HG03196 (cell line): ENCODE measurements around the gene COL23A1.

ENCODE experiments used
- ATAC-seq: cut with Tn5 transposase; IDR thresholded peaks from one replicate; pipeline ENCODE4 v1.9.1; 2021; ENCODE audit not compliant: unreplicated experiment

Gene COL23A1

GRCh38 chr5:178515776-178516503, 74.3 kb downstream of the COL23A1 start:
- ATAC-seq = no peak

GRCh38 chr5:178514851-178515418, 75.3 kb downstream of the COL23A1 start:
- ATAC-seq = no peak

- ATAC-seq = no peak
These were observed 79.0 kb downstream of the COL23A1 start for GRCh38 chr5:178511172-178511571.

- ATAC-seq = no peak
These were observed 80.6 kb downstream of the COL23A1 start for GRCh38 chr5:178509491-178510057.

- no peak for ATAC-seq
These were observed 82.9 kb downstream of the COL23A1 start for GRCh38 chr5:178507151-178507932.

GRCh38 chr5:178505639-178506407, 84.4 kb downstream of the COL23A1 start:
- no peak for ATAC-seq

- no peak for ATAC-seq
These were observed 85.7 kb downstream of the COL23A1 start for GRCh38 chr5:178504340-178504960.

- ATAC-seq = no peak
These were observed 87.6 kb downstream of the COL23A1 start for GRCh38 chr5:178502401-178503100.

- no peak for ATAC-seq
These were observed 90.8 kb downstream of the COL23A1 start for GRCh38 chr5:178499352-178499751.

- no peak for ATAC-seq
These were observed 93.6 kb downstream of the COL23A1 start for GRCh38 chr5:178496642-178497041.

GRCh38 chr5:178496214-178496613, 94.0 kb downstream of the COL23A1 start:
- ATAC-seq = no peak

- no peak for ATAC-seq
These were observed 94.5 kb downstream of the COL23A1 start for GRCh38 chr5:178495706-178496105.

GRCh38 chr5:178492278-178492677, 97.9 kb downstream of the COL23A1 start:
- no peak for ATAC-seq

GRCh38 chr5:178490935-178491652, 99.1 kb downstream of the COL23A1 start:
- no peak for ATAC-seq

GRCh38 chr5:178489271-178489976, 100.8 kb downstream of the COL23A1 start:
- ATAC-seq = no peak

- ATAC-seq = no peak
These were observed 101.5 kb downstream of the COL23A1 start for GRCh38 chr5:178488696-178489095.

- ATAC-seq = no peak
These were observed 102.1 kb downstream of the COL23A1 start for GRCh38 chr5:178487911-178488600.
